Gastroesophageal sphincter (tissue), 3 donors: ENCODE measurements around the gene OXSR1.

Experiments used
- POLR2A ChIP-seq, 2 donors: fragments of 450-650 bp; IDR thresholded peaks; one replicate each; pipeline ENCODE4 v1.6.1; 2017; ENCODE audit warnings: antibody characterized with exemption in 2 of 2, mild to moderate bottlenecking in 2 of 2, moderate library complexity in 1 of 2
- TF ChIP-seq, protein P1 (sequence below), 4 experiments: fragments of 200-600 bp in 2 of 4; fragments of 450-650 bp in 2 of 4; sonication (generic) in 1 of 4; IDR thresholded peaks; one replicate each; pipeline ENCODE4 v1.5.1; 2017 to 2019; ENCODE audit warnings: antibody characterized with exemption in 4 of 4, mild to moderate bottlenecking in 2 of 4, moderate library complexity in 2 of 4

- no peak for TF ChIP-seq POLR2A (IDR thresholded peaks at IDR 0.05)
- TF ChIP-seq, protein P1, sequence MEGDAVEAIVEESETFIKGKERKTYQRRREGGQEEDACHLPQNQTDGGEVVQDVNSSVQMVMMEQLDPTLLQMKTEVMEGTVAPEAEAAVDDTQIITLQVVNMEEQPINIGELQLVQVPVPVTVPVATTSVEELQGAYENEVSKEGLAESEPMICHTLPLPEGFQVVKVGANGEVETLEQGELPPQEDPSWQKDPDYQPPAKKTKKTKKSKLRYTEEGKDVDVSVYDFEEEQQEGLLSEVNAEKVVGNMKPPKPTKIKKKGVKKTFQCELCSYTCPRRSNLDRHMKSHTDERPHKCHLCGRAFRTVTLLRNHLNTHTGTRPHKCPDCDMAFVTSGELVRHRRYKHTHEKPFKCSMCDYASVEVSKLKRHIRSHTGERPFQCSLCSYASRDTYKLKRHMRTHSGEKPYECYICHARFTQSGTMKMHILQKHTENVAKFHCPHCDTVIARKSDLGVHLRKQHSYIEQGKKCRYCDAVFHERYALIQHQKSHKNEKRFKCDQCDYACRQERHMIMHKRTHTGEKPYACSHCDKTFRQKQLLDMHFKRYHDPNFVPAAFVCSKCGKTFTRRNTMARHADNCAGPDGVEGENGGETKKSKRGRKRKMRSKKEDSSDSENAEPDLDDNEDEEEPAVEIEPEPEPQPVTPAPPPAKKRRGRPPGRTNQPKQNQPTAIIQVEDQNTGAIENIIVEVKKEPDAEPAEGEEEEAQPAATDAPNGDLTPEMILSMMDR (IDR thresholded peaks at IDR 0.05): no peak
These were observed 10.6 kb upstream of the OXSR1 start for GRCh38 chr3:38154625-38155255.
